ENCODE data around the gene CCDC171. TPM values are rescaled to one million over a fixed set of nuclear protein-coding genes. Genes with fewer than 3 reads are reported as not detected.

The CCDC171 gene
- total and polyA plus RNA-seq, 12 donors = 1.2 to 4.9 (median 2.7) TPM

- Histone ChIP-seq H3K9me3 (replicated peaks in 1 of 3) (no peaks in the 10 kb centered on the region), H3K4me3 (no peak overlapping the region), H3K4me1 (replicated peaks in 1 of 2) (no peaks in the 10 kb centered on the region), H3K27me3 (no peaks in the 10 kb centered on the region), H3K27ac (no peak overlapping the region), H3K36me3 (replicated peaks in 1 of 2) (no peaks in the 10 kb centered on the region)
- intact Hi-C loops (cut with DNase I) = loop anchor here in 1 of 2 donors (5.0 kb wide), 1 partner anchor 401 kb away; no protein-coding TSS in a partner anchor
- WGBS, 4 donors = 76 to 85% (median 82%) methylated on average over 4 of the region's 4 CpGs
- DNase-seq = no peak
- TF ChIP-seq POLR2A (IDR thresholded peaks at IDR 0.05) (no peak), CTCF (IDR thresholded peaks at IDR 0.05) (no peak)
These were observed 60.1 kb downstream of the CCDC171 start for GRCh38 chr9:15612962-15613361.

DNA sequence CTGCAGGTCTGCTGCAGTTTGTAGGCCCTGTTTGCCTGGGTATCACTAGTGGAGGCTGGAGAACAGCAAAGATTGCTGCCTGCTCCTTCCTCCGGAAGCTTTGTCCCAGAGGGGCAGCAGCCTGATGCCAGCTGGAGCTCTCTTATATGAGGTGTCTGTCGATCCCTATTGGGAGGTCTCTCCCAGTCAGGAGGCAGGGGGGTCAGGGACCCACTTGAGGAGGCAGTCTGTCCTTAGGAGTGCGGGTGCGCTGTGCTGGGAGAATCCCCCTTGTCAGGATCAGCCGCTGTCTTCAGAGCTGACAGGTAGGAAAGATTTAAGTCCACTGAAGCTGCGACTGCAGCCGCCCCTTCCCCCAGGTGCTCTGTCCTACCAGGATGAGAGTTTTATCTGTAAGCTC, 64.9 kb downstream of the CCDC171 start:
- 92 to 100% (median 96%) methylated on average over 1 to 7 of the region's 7 CpGs; no CpG with 5 or more reads in 1 of the 4 donors for WGBS, 4 donors
- Histone ChIP-seq H3K9me3 (replicated peaks in 1 of 3) (no peaks in the 10 kb centered on the region), H3K27me3 (no peaks in the 10 kb centered on the region), H3K4me1 (replicated peaks in 1 of 2) (no peaks in the 10 kb centered on the region), H3K27ac (no peak overlapping the region), H3K4me3 (no peak overlapping the region), H3K36me3 (replicated peaks in 1 of 2) (no peaks in the 10 kb centered on the region)
- no peak for TF ChIP-seq POLR2A (IDR thresholded peaks at IDR 0.05)
- TF ChIP-seq CTCF (IDR thresholded peaks at IDR 0.05) = no peak
- intact Hi-C loops (cut with DNase I) = no loop called here
- DNase-seq = no peak

GRCh38 chr9:15618540-15619331, 65.9 kb downstream of the CCDC171 start:
- H3K36me3 ChIP-seq (replicated peaks in 1 of 2) = no peaks in the 10 kb centered on the region
- no peak overlapping the region for H3K27ac ChIP-seq
- WGBS, 4 donors = 91 to 94% (median 93%) methylated on average over 16 to 18 of the region's 18 CpGs
- DNase-seq = no peak
- no peaks in the 10 kb centered on the region for H3K4me1 ChIP-seq (replicated peaks in 1 of 2)
- TF ChIP-seq POLR2A (IDR thresholded peaks at IDR 0.05) (no peak), CTCF (IDR thresholded peaks at IDR 0.05) (no peak)
- no peak overlapping the region for H3K4me3 ChIP-seq
- intact Hi-C loops (cut with DNase I) = no loop called here
- no peaks in the 10 kb centered on the region for H3K9me3 ChIP-seq (replicated peaks in 1 of 3)
- H3K27me3 ChIP-seq = no peaks in the 10 kb centered on the region

- Histone ChIP-seq H3K4me3 (no peak overlapping the region), H3K9me3 (replicated peaks in 1 of 3) (no peaks in the 10 kb centered on the region), H3K4me1 (replicated peaks in 1 of 2) (no peaks in the 10 kb centered on the region), H3K27ac (no peak overlapping the region), H3K36me3 (replicated peaks in 1 of 2) (no peaks in the 10 kb centered on the region), H3K27me3 (no peaks in the 10 kb centered on the region)
- TF ChIP-seq POLR2A (IDR thresholded peaks at IDR 0.05) (no peak), CTCF (IDR thresholded peaks at IDR 0.05) (peak in 1 of 6 experiments; percentile 21)
- 25 to 40% (median 30%) methylated on average over 1 of the region's 1 CpG for WGBS, 4 donors
- no peak for DNase-seq
- intact Hi-C loops (cut with DNase I) = no loop called here
These were observed 69.6 kb downstream of the CCDC171 start for GRCh38 chr9:15622318-15622971.
